ENCODE measurements around the gene AGT.
"Not testable (repeated sequence)": the region's sequence is repeated elsewhere in the genome, so short reads cannot be mapped to it uniquely, and the experiment has no call there.

AGT gene

GRCh38 chr1:230699716-230700115 lies 14.2 kb downstream of the AGT start:
- no peak for DNase-seq (ENCODE audit: extremely low spot score)
- CTCF ChIA-PET, result no interaction called here
- no peak for TF ChIP-seq CTCF (IDR thresholded peaks at IDR 0.05; ENCODE audit: control extremely low read depth, extremely low read depth, low read depth, missing control alignments)
- POLR2A ChIA-PET, result no interaction called here

- CTCF ChIA-PET; DNase-seq (ENCODE audit: extremely low spot score); POLR2A ChIA-PET: not testable (repeated sequence)
Measured at GRCh38 chr1:230698964-230699363, 15.0 kb downstream of the AGT start.

GRCh38 chr1:230698130-230698529 lies 15.8 kb downstream of the AGT start:
- ChIA-PET CTCF (no interaction called here), POLR2A (no interaction called here)
- no peak for DNase-seq (ENCODE audit: extremely low spot score)
- TF ChIP-seq CTCF (IDR thresholded peaks at IDR 0.05; ENCODE audit: control extremely low read depth, extremely low read depth, low read depth, missing control alignments), result no peak

GRCh38 chr1:230696722-230697437 lies 17.0 kb downstream of the AGT start:
- ChIA-PET POLR2A (no interaction called here), CTCF (interaction anchor here (1.4 kb wide), 1 partner anchor 10 kb away, joined by 3 read pairs; no protein-coding TSS in a partner anchor)
- no peak for DNase-seq (ENCODE audit: extremely low spot score)
- TF ChIP-seq CTCF (IDR thresholded peaks at IDR 0.05; ENCODE audit: control extremely low read depth, extremely low read depth, low read depth, missing control alignments), result no peak

- no peak for TF ChIP-seq CTCF (IDR thresholded peaks at IDR 0.05; ENCODE audit: control extremely low read depth, extremely low read depth, low read depth, missing control alignments)
- POLR2A ChIA-PET, result no interaction called here
- CTCF ChIA-PET, result interaction anchor here (1.4 kb wide), 1 partner anchor 9 kb away, joined by 3 read pairs; no protein-coding TSS in a partner anchor
- no peak for DNase-seq (ENCODE audit: extremely low spot score)
Measured at GRCh38 chr1:230696218-230696617, 17.7 kb downstream of the AGT start.

GRCh38 chr1:230694991-230695390 lies 18.9 kb downstream of the AGT start:
- no peak for DNase-seq (ENCODE audit: extremely low spot score)
- CTCF ChIA-PET, result interaction anchor here (0.8 kb wide), 1 partner anchor 13 kb away, joined by 3 read pairs; no protein-coding TSS in a partner anchor
- no peak for TF ChIP-seq CTCF (IDR thresholded peaks at IDR 0.05; ENCODE audit: control extremely low read depth, extremely low read depth, low read depth, missing control alignments)
- POLR2A ChIA-PET, result no interaction called here

GRCh38 chr1:230694464-230694863 lies 19.5 kb downstream of the AGT start:
- ChIA-PET POLR2A (no interaction called here), CTCF (no interaction called here)
- no peak for DNase-seq (ENCODE audit: extremely low spot score)
- TF ChIP-seq CTCF (IDR thresholded peaks at IDR 0.05; ENCODE audit: control extremely low read depth, extremely low read depth, low read depth, missing control alignments), result no peak
